ENCODE data around the gene BBX.

Gene BBX

GRCh38 chr3:107654218-107654617, 131.5 kb downstream of the BBX start:
- H3K9ac ChIP-seq (ENCODE audit: low read depth, low read length), result no peak overlapping the region
- no peak overlapping the region for H3K4me3 ChIP-seq (ENCODE audit: low read length)
- 0 out of 2 replicates have a peak, but pooled peaks cover 6% of the 10 kb centered on the region for H3K36me3 ChIP-seq (ENCODE audit: insufficient read depth, low read length)
- no peaks in the 10 kb centered on the region for H3K4me1 ChIP-seq (ENCODE audit: insufficient read depth, low read length)
- peaks cover 6% of the 10 kb centered on the region for H3K9me3 ChIP-seq (ENCODE audit: insufficient read depth, low read depth, low read length)
- H3K27ac ChIP-seq (ENCODE audit: low read depth, low read length), result no peak overlapping the region
- WGBS, result no CpG with 5 or more reads among the region's 1 CpG
- H3K27me3 ChIP-seq (ENCODE audit: insufficient read depth, low read length), result no peaks in the 10 kb centered on the region

GRCh38 chr3:107657971-107658370, 135.2 kb downstream of the BBX start:
- H3K36me3 ChIP-seq (ENCODE audit: insufficient read depth, low read length), result no peaks in the 10 kb centered on the region
- no peaks in the 10 kb centered on the region for H3K27me3 ChIP-seq (ENCODE audit: insufficient read depth, low read length)
- no peak overlapping the region for H3K4me3 ChIP-seq (ENCODE audit: low read length)
- H3K4me1 ChIP-seq (ENCODE audit: insufficient read depth, low read length), result peaks cover 20% of the 10 kb centered on the region
- WGBS, result no CpG with 5 or more reads among the region's 2 CpGs
- no peak overlapping the region for H3K27ac ChIP-seq (ENCODE audit: low read depth, low read length)
- no peaks in the 10 kb centered on the region for H3K9me3 ChIP-seq (ENCODE audit: insufficient read depth, low read depth, low read length)
- H3K9ac ChIP-seq (ENCODE audit: low read depth, low read length), result no peak overlapping the region

GRCh38 chr3:107660306-107660976, 137.7 kb downstream of the BBX start:
- no peaks in the 10 kb centered on the region for H3K36me3 ChIP-seq (ENCODE audit: insufficient read depth, low read length)
- 68% methylated on average over 1 of the region's 3 CpGs for WGBS
- H3K4me3 ChIP-seq (ENCODE audit: low read length), result no peak overlapping the region
- no peaks in the 10 kb centered on the region for H3K27me3 ChIP-seq (ENCODE audit: insufficient read depth, low read length)
- no peaks in the 10 kb centered on the region for H3K9me3 ChIP-seq (ENCODE audit: insufficient read depth, low read depth, low read length)
- peaks cover 34% of the 10 kb centered on the region for H3K4me1 ChIP-seq (ENCODE audit: insufficient read depth, low read length)
- no peak overlapping the region for H3K27ac ChIP-seq (ENCODE audit: low read depth, low read length)
- H3K9ac ChIP-seq (ENCODE audit: low read depth, low read length), result no peak overlapping the region

- Histone ChIP-seq H3K27me3 (ENCODE audit: insufficient read depth, low read length) (no peaks in the 10 kb centered on the region), H3K9me3 (ENCODE audit: insufficient read depth, low read depth, low read length) (no peaks in the 10 kb centered on the region), H3K36me3 (ENCODE audit: insufficient read depth, low read length) (no peaks in the 10 kb centered on the region), H3K4me3 (ENCODE audit: low read length) (no peak overlapping the region), H3K4me1 (ENCODE audit: insufficient read depth, low read length) (peaks cover 39% of the 10 kb centered on the region), H3K9ac (ENCODE audit: low read depth, low read length) (no peak overlapping the region), H3K27ac (ENCODE audit: low read depth, low read length) (peak overlapping the region; percentile 39)
- WGBS, result 75% methylated on average over 3 of the region's 3 CpGs
These were observed 138.8 kb downstream of the BBX start for GRCh38 chr3:107661447-107662123.

GRCh38 chr3:107662124-107662507, 139.4 kb downstream of the BBX start:
- Histone ChIP-seq H3K36me3 (ENCODE audit: insufficient read depth, low read length) (no peaks in the 10 kb centered on the region), H3K9me3 (ENCODE audit: insufficient read depth, low read depth, low read length) (no peaks in the 10 kb centered on the region), H3K27me3 (ENCODE audit: insufficient read depth, low read length) (no peaks in the 10 kb centered on the region), H3K9ac (ENCODE audit: low read depth, low read length) (no peak overlapping the region), H3K4me1 (ENCODE audit: insufficient read depth, low read length) (peaks cover 39% of the 10 kb centered on the region), H3K27ac (ENCODE audit: low read depth, low read length) (peak overlapping the region; percentile 39), H3K4me3 (ENCODE audit: low read length) (no peak overlapping the region)
- 99% methylated on average over 4 of the region's 4 CpGs for WGBS

GRCh38 chr3:107662586-107662985, 139.8 kb downstream of the BBX start:
- peaks cover 39% of the 10 kb centered on the region for H3K4me1 ChIP-seq (ENCODE audit: insufficient read depth, low read length)
- H3K27me3 ChIP-seq (ENCODE audit: insufficient read depth, low read length), result no peaks in the 10 kb centered on the region
- 93% methylated on average over 7 of the region's 7 CpGs for WGBS
- H3K27ac ChIP-seq (ENCODE audit: low read depth, low read length), result no peak overlapping the region
- H3K9ac ChIP-seq (ENCODE audit: low read depth, low read length), result no peak overlapping the region
- H3K4me3 ChIP-seq (ENCODE audit: low read length), result no peak overlapping the region
- no peaks in the 10 kb centered on the region for H3K36me3 ChIP-seq (ENCODE audit: insufficient read depth, low read length)
- no peaks in the 10 kb centered on the region for H3K9me3 ChIP-seq (ENCODE audit: insufficient read depth, low read depth, low read length)

GRCh38 chr3:107663266-107663665, 140.5 kb downstream of the BBX start:
- no peaks in the 10 kb centered on the region for H3K36me3 ChIP-seq (ENCODE audit: insufficient read depth, low read length)
- H3K9me3 ChIP-seq (ENCODE audit: insufficient read depth, low read depth, low read length), result no peaks in the 10 kb centered on the region
- no peak overlapping the region for H3K27ac ChIP-seq (ENCODE audit: low read depth, low read length)
- no peaks in the 10 kb centered on the region for H3K27me3 ChIP-seq (ENCODE audit: insufficient read depth, low read length)
- WGBS, result 100% methylated on average over 1 of the region's 2 CpGs
- H3K4me1 ChIP-seq (ENCODE audit: insufficient read depth, low read length), result peaks cover 45% of the 10 kb centered on the region
- H3K9ac ChIP-seq (ENCODE audit: low read depth, low read length), result no peak overlapping the region
- H3K4me3 ChIP-seq (ENCODE audit: low read length), result no peak overlapping the region

GRCh38 chr3:107664614-107665013, 141.9 kb downstream of the BBX start:
- Histone ChIP-seq H3K9me3 (ENCODE audit: insufficient read depth, low read depth, low read length) (no peaks in the 10 kb centered on the region), H3K27ac (ENCODE audit: low read depth, low read length) (no peak overlapping the region; the same call in 1 of the 2 replicates), H3K9ac (ENCODE audit: low read depth, low read length) (no peak overlapping the region), H3K36me3 (ENCODE audit: insufficient read depth, low read length) (no peaks in the 10 kb centered on the region), H3K27me3 (ENCODE audit: insufficient read depth, low read length) (no peaks in the 10 kb centered on the region), H3K4me3 (ENCODE audit: low read length) (no peak overlapping the region), H3K4me1 (ENCODE audit: insufficient read depth, low read length) (peaks cover 54% of the 10 kb centered on the region)
- WGBS, result 66% methylated on average over 2 of the region's 2 CpGs

- H3K27ac ChIP-seq (ENCODE audit: low read depth, low read length), result peak overlapping the region; percentile 19
- 89% methylated on average over 4 of the region's 4 CpGs for WGBS
- H3K9me3 ChIP-seq (ENCODE audit: insufficient read depth, low read depth, low read length), result no peaks in the 10 kb centered on the region
- H3K27me3 ChIP-seq (ENCODE audit: insufficient read depth, low read length), result no peaks in the 10 kb centered on the region
- H3K36me3 ChIP-seq (ENCODE audit: insufficient read depth, low read length), result no peaks in the 10 kb centered on the region
- no peak overlapping the region for H3K4me3 ChIP-seq (ENCODE audit: low read length)
- no peak overlapping the region for H3K9ac ChIP-seq (ENCODE audit: low read depth, low read length)
- H3K4me1 ChIP-seq (ENCODE audit: insufficient read depth, low read length), result peaks cover 54% of the 10 kb centered on the region
These were observed 142.6 kb downstream of the BBX start for GRCh38 chr3:107665351-107665750.

GRCh38 chr3:107666853-107667252, 144.1 kb downstream of the BBX start:
- H3K27ac ChIP-seq (ENCODE audit: low read depth, low read length), result no peak overlapping the region
- H3K27me3 ChIP-seq (ENCODE audit: insufficient read depth, low read length), result no peaks in the 10 kb centered on the region
- H3K9ac ChIP-seq (ENCODE audit: low read depth, low read length), result no peak overlapping the region
- H3K4me1 ChIP-seq (ENCODE audit: insufficient read depth, low read length), result peaks cover 40% of the 10 kb centered on the region
- 90% methylated on average over 1 of the region's 2 CpGs for WGBS
- no peaks in the 10 kb centered on the region for H3K9me3 ChIP-seq (ENCODE audit: insufficient read depth, low read depth, low read length)
- H3K36me3 ChIP-seq (ENCODE audit: insufficient read depth, low read length), result no peaks in the 10 kb centered on the region
- H3K4me3 ChIP-seq (ENCODE audit: low read length), result no peak overlapping the region

GRCh38 chr3:107668416-107668815, 145.7 kb downstream of the BBX start:
- peaks cover 34% of the 10 kb centered on the region for H3K4me1 ChIP-seq (ENCODE audit: insufficient read depth, low read length)
- no peak overlapping the region for H3K4me3 ChIP-seq (ENCODE audit: low read length)
- 95% methylated on average over 4 of the region's 5 CpGs for WGBS
- no peaks in the 10 kb centered on the region for H3K36me3 ChIP-seq (ENCODE audit: insufficient read depth, low read length)
- H3K9me3 ChIP-seq (ENCODE audit: insufficient read depth, low read depth, low read length), result no peaks in the 10 kb centered on the region
- no peak overlapping the region for H3K27ac ChIP-seq (ENCODE audit: low read depth, low read length)
- H3K27me3 ChIP-seq (ENCODE audit: insufficient read depth, low read length), result no peaks in the 10 kb centered on the region
- H3K9ac ChIP-seq (ENCODE audit: low read depth, low read length), result no peak overlapping the region
